DMS79 treated with DMSO at 0.1 percent for 48 hours (cell line): ENCODE results near the gene FEZ2.
"Not testable (repeated sequence)": the region's sequence is repeated elsewhere in the genome, so short reads cannot be mapped to it uniquely, and the experiment has no call there.

Experiments used
- DNase-seq: peaks from one replicate; lab custom pipeline; 2025; lab: John Stamatoyannopoulos, UW

Gene FEZ2, protein sequence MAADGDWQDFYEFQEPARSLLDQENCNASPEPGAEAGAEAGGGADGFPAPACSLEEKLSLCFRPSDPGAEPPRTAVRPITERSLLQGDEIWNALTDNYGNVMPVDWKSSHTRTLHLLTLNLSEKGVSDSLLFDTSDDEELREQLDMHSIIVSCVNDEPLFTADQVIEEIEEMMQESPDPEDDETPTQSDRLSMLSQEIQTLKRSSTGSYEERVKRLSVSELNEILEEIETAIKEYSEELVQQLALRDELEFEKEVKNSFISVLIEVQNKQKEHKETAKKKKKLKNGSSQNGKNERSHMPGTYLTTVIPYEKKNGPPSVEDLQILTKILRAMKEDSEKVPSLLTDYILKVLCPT

GRCh38 chr2:36597532-36598377 lies at the start of gene FEZ2:
TSS of gene FEZ2 (minus strand) at chr2:36598168. CDS start at chr2:36598142, 26 bp downstream.
- peak; percentile 61 for DNase-seq

DNA sequence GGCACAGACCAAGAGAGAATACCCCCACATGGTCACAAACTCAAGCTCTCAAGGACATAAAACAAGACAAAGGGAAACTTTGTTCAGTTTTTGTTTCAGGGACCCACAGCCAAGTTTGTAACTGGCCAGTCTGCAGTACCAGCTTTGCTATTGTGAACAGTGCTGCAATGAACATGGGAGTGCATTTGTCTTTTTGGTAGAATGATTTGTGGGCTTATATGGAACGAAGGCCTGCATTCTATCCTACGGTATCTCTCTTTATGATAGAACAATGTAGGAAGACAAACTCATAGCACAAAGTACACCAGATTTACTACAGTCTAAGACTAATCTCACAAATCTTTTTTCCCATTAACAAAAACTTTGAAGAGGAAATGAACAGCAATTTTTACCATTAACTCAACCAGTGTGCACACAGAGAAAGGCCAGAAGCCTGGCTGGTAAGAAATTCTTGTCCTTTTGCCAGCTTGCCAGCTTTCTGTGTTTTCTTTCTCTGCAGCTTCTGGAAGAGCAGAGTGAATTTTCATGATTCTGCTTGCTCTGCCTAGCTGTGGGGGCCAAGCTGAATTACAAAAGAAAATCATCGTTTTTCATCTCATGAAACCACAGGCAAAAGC lies 37.1 kb upstream of the FEZ2 start:
- no peak for DNase-seq

- DNase-seq, result no peak
Observed at GRCh38 chr2:36633470-36634092, 35.6 kb upstream of the FEZ2 start.

GRCh38 chr2:36626756-36627155 lies 28.8 kb upstream of the FEZ2 start:
- no peak for DNase-seq

GRCh38 chr2:36626071-36626470 lies 28.1 kb upstream of the FEZ2 start:
- no peak for DNase-seq

DNA sequence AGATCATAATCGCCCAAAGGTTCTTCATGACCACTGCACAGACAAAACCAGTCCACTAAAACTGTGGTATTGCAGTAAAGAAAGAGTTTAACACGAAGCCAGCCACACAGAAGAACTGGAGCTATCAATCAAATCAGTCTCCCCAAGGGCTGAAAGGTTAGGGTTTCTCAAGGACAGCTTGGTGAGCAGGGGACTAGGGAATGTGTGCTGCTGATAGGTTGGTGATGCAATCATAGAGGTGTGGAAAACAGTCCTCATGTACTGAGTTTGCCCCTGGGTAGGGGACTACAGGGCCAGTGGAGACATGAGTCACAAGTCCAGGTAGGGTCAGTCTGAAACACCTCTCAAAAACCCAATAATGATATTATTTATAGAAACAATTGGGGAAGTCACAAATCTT lies 27.3 kb upstream of the FEZ2 start:
- DNase-seq, result no peak

- DNase-seq, result no peak
Observed at GRCh38 chr2:36620321-36620720, 22.4 kb upstream of the FEZ2 start.

- DNase-seq, result no peak
Observed at GRCh38 chr2:36618381-36618780, 20.4 kb upstream of the FEZ2 start.

GRCh38 chr2:36616947-36617346 lies 19.0 kb upstream of the FEZ2 start:
- DNase-seq, result no peak

DNA sequence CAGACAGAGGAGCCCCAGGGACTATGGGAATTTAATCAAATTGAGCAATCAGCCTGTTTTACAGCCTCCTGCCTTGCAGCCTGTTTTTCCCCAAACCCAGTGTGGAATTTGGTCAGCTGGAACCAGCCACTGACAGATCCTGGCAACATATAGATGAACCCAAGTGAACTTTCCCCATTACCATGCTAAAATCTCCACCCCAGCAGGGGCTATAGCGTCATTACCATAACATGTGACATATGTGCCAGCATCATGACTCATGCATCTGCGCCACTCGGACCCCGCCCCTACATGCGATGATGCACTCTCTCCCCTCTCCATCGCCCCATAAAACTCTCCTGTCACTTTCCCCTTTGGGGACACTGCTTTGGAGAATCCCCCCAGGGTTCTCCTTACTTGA lies 17.3 kb upstream of the FEZ2 start:
- DNase-seq, result no peak

- DNase-seq, result no peak
Observed at GRCh38 chr2:36613801-36614200, 15.8 kb upstream of the FEZ2 start.

DNA sequence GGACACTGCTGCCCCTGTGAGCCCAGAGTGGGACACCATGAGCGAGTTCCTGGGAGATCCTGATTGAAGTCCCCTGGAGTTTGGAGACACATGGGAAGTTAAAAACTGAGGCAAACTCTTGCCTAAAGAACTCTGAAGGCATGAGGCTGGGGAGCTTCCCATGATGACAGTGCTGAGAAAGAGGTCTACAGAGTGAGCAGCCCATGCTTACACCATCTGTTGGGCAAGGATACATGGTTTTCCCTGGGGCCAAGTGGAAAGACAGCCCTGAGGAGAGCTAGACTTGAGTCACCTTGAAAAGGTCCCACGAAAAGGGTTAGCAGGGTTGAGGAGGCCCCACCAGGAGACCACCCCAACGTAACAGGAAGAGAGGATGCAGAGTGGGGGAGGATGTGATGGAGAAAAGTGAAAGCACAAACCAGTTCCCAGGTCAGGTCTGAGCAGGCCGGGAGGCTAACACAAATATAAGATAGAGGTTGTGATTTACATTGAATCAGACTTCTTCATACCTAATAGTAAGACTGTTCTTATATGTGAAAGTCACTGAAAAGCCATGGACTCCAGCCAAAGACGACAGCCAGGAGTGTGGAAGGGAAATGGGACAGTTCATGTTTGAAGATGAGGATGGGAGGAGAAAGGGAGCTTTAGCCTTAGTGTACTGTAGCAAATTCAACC lies 13.5 kb upstream of the FEZ2 start:
- DNase-seq, result no peak

GRCh38 chr2:36609507-36609906 lies 11.5 kb upstream of the FEZ2 start:
- no peak for DNase-seq

GRCh38 chr2:36607947-36608346 lies 10.0 kb upstream of the FEZ2 start:
- DNase-seq, result no peak

DNA sequence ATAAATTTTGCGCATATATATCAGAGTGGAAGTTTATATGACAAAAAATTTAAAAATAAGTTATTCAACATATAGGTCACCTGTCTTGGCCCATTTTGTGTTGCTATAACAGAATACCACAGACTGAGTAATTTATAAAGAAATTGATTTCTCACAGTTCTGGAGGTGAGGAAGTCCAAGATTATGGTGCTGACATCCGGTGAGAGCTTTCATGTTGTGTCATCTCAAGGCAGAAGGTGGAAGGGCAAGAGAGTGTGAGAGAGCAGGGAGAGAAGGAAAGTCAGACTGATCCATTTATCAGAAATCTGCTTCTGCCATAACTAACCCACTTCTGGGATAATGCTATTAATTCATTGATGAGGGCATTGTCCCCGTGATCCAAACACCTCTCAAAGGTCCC lies 9.0 kb upstream of the FEZ2 start:
- DNase-seq, result no peak

GRCh38 chr2:36605273-36605672 lies 7.3 kb upstream of the FEZ2 start:
- DNase-seq, result no peak

DNA sequence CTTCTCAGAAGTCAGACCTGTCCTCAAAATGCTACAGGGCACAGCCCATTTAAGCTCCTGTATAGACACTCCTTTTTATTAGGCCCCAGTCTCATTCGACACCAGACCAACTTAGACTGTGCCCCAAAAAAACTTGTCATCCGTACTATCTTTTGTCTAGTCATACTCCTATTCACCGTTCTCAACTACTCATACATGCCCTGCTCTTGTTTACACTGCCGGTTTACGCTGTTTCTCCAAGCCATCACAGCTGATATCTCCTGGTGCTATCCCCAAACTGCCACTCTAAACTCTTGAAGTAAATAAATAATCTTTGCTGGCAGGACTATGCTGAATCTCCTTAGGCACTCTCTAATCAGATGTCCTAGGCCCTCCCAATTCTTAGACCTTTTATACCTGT lies 5.7 kb upstream of the FEZ2 start:
- DNase-seq, result not testable (repeated sequence)

DNA sequence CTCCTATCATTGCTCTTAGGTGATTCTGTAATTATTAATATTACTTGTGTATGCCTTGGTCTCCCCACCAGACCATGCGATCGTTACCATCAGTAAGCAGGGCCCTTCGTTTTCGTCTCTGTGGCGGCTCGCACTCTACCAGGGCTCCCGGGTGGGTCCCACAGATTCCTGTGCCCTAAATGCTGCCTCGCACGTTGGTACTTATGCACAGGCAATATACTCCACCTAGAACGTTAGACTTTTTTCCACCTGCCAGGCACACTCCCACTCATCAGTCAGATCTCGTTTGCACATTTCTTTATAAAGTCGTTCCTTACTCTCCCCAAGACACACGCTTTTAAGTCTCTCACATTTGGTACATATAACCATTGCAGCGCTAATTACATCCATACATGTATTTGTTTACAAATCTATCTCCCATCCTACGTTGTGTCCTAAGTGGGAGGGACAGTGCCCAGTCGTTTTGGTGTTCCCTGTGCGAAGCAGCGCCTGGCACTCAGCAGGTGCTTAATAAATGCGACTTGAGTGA lies 901 bp downstream of the FEZ2 start:
- DNase-seq, result no peak

DNA sequence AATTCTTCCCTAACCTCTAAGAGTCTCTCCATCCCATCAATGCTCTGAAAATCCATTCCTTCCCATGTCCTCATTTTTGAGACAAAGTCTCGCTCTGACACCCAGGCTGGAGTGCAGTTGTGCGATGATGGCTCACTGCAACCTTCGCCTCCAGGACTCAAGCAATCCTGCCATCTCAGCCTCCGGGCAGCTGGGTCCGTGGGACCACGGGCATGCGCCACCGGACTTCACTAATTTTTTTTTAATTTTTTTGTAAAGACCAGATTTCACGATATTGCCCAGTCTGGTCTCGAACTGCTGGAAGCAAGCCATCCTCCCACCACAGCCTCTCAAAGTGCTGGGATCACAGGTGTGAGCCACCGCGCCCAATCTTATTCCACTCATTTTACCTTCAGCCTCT lies 1.6 kb downstream of the FEZ2 start:
- DNase-seq, result no peak

GRCh38 chr2:36594849-36595248 lies 3.1 kb downstream of the FEZ2 start:
- no peak for DNase-seq

DNA sequence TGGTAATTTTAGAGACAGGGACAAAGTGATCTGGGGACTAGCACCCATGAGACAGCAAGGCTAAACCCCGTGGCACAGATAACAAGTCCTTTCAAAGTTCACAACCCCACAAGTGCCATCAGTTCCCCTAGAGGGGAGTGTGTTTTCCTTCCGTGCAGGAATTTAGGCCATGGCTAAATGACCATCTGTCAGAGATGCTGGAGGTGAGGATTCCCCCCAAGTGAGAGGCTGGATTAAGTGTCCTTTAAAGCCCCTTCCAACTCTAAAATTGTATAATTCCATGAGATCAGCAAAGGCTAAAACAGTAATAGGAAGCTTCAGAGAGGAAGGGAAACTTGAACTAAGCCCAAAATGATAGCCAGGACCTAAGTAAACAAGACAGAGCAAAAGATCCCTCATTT lies 8.7 kb downstream of the FEZ2 start:
- no peak for DNase-seq

DNA sequence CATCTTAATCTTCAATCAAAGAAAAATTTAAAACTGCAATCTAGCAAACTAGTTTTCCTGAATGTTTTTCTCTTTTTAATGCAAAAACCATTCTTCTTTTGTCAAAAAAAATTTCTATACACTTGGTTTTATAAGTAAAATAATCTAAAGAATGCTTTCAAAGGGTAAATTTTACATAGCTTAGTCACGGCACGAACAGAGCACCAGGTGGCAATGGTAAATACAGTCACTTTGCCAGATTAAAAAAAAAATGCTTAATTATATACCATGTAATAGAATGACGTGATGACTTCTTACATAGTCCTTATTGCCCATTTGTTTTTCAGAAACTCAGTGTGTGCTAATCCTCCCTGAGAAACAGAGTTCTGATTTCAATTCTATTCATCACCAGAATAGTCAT lies 10.4 kb downstream of the FEZ2 start:
- DNase-seq, result no peak
